Measurements from ENCODE around the gene HCN1. TPM values are rescaled to one million over a fixed set of nuclear protein-coding genes. Genes with fewer than 3 reads are reported as not detected.
"Not testable (repeated sequence)": the region's sequence is repeated elsewhere in the genome, so short reads cannot be mapped to it uniquely, and the experiment has no call there.

Gene HCN1
- total RNA-seq, 1 experiment from 2014 or later: 0.73 TPM

DNA sequence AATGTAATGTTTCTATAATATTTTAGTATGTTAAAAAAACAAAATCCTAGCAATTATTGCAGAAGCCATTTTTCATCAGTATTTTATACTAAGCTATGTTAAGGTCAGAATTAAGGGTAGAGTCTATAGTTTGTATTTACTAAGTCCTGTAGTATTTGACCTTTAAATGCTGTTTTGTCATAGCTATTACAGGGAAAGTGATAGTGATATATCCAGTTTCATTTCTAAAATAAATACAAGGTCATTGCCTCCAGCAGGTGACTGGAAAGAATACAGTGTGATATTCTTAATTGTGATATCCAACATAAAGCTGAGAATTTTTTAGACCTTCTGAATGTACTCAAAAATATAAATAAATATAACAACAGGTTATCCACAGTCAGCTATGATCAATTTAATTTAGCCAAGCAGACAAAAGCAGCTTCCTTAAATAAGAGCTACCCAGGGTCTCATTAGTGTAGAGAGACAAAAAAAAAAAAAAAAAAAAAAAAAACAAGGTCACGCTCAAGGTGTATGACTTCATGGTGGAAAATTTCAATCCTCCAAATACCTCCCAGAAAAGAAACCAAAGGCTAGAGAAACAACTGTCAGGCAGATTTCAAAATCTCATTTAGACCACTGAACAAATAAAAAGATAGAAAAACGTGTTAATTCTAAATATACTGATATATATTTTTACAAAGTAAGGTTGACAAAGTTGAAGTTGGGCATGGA is 278.7 kb downstream of the HCN1 start:
- Histone ChIP-seq H3K36me3 (replicated peaks; ENCODE audit: control insufficient read depth, insufficient read depth, low read length) (no peaks in the 10 kb centered on the region), H3K27me3 (ENCODE audit: control insufficient read depth, insufficient read depth, low read length) (no peaks in the 10 kb centered on the region), H3K4me3 (ENCODE audit: insufficient read depth, low read depth, low read length) (no peak overlapping the region)
- no peak for DNase-seq

DNA sequence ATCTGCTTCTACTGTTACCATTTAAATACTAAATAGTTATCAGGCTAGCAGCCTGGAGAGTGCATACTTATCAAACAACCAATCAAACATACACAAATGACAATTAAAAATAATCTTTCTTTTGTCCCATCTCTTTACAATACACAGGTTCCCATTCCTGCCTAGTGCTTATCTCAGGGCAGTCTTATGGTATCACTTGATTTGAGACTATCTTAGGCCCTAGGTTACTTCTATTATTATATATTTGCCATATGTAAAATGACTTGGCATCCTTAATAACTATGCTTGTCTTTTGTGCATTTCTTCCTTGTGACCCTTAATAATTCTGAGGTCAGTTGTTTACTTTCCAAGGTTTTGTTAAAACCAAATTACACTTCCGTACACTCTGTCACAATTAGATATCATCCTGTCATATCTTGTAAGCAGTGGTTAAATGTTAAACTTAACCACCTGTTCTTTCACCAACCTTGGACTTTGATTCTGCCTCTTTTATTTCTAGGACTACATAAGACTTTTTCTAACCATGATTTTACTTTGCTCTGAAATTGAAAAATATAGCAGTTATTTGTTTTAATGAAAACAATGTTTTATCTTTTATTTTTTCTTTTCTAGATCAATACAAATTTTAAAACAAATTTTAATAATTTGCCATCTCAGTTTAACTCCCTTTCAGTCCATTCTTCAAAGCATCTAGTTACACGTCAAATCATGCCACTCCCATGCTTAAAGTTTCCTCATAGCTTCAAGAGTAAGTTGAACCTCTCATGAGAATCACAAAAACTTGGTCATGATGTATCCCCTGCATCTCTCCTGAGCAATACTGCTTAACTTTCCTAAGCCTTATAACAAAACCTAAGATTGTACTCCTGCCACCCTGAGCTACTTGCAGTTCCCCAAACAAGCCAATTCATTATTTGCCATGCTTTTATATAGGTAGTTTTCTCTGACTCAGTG is 281.3 kb downstream of the HCN1 start:
- Histone ChIP-seq H3K27me3 (ENCODE audit: control insufficient read depth, insufficient read depth, low read length) (no peaks in the 10 kb centered on the region), H3K4me3 (ENCODE audit: insufficient read depth, low read depth, low read length) (no peak overlapping the region), H3K36me3 (replicated peaks; ENCODE audit: control insufficient read depth, insufficient read depth, low read length) (no peaks in the 10 kb centered on the region)
- no peak for DNase-seq

DNA sequence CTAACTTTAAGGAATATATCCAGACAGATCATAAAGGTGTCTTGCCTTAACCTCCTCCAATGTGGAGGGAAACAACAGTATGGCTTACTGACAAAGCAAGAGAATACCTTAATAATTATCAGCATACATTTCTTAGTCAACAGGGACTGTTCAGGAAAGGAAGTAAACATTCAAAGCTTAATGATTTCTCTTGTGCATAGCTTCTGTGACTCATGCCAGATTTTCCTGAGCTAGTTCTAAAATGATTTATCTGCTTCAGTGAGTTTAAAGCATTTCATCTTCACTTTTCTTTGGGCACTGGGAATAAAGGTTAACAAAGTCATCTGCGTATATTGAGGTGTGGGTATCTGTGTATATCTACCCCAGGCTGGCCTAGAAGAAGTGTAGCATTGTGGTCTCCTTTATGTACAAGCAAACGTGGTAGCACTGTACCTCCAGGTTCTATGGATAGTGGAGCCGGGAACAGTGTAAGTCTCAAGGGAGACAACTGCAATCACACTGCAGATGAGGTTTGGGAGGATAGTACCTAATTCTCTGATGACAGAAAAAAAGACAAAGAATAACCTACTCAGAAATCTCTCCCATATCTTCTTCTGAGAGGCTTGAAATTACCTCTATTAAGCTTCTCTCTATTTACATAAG is 284.1 kb downstream of the HCN1 start:
- DNase-seq: no peak
- Histone ChIP-seq H3K4me3 (ENCODE audit: insufficient read depth, low read depth, low read length) (no peak overlapping the region), H3K27me3 (ENCODE audit: control insufficient read depth, insufficient read depth, low read length) (no peaks in the 10 kb centered on the region), H3K36me3 (replicated peaks; ENCODE audit: control insufficient read depth, insufficient read depth, low read length) (no peaks in the 10 kb centered on the region)

DNA sequence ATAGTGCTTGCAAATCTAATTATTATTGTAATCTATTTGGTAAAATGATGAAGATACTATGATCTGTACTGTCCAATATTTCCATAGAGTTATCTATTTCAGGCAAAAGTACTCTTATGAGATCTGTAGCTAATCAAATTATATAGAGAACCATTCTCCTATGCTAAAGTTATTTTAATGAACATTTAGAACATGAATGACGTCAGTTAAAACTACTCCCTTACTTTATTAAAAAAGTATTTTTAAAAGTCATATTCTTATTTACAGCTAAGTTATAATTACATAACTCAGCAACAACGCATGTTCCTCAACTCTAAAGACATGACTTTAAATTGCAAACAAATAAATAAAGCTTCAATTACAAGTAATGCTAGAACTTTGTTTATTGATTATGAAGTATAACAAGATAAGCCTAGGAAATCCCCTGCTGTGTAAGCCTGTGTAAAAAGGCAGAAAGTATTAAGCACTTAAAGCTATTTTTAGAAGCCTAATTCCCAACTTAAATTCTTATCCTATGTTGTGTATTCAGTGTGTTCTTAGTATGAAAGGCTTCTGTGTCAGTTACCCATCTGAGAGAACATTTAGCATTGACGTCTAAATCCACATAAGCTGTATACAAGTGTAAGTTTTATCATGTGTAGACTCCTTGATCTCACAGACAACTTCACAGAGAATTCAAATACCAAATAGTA is 285.7 kb downstream of the HCN1 start:
- Histone ChIP-seq H3K27me3 (ENCODE audit: control insufficient read depth, insufficient read depth, low read length) (no peaks in the 10 kb centered on the region), H3K36me3 (replicated peaks; ENCODE audit: control insufficient read depth, insufficient read depth, low read length) (no peaks in the 10 kb centered on the region), H3K4me3 (ENCODE audit: insufficient read depth, low read depth, low read length) (no peak overlapping the region)
- DNase-seq: no peak

DNA sequence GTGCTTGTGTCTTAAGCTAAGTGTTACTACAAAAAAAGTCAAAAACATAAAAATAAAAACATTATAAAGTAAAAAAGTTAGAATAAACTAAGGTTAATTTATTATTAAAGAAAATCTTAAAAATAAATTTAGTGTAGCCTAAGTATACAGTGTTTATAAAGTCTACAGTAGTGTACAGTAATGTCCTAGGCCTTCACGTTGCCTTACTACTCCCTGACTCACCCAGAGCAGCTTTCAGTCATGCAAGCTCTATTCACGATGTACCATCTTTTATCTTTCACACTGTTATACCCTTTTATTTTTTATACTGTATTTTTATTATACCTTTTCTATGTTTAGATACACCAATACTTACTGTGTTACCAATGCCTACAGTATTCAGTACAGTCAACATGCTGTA is 288.1 kb downstream of the HCN1 start:
- Histone ChIP-seq H3K27me3 (ENCODE audit: control insufficient read depth, insufficient read depth, low read length) (no peaks in the 10 kb centered on the region), H3K4me3 (ENCODE audit: insufficient read depth, low read depth, low read length) (no peak overlapping the region), H3K36me3 (replicated peaks; ENCODE audit: control insufficient read depth, insufficient read depth, low read length) (no peaks in the 10 kb centered on the region)
- no peak for DNase-seq

DNA sequence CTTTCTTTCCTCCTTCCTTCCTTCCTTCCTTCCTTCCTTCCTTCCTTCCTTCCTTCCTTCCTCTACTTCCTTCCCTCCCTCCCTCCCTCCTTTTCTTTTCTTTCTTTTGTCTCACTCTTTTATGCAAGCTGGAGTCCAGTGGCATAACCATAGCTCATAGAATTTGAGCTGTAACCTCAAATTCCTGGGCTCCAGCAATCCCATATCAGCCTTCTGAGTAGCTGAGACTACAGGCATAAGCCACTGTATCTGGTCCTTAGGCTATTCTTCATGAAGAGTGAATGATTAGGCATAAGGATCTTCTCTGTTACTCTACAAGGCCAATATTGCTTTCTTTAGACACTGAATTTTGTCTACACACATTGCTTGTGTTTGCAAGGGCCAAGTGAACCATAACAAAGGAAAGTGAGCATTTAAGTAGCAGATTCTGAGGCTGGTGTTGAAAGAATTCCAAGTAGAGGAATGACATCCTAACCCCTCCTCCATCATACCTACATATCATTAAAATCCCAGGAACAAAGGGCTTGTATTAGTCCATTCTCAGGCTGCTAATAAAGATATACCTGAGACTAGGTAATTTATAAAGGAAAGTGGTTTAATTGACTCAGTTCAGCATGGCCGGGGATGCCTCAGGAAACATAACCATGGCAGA is 293.2 kb downstream of the HCN1 start:
- no peaks in the 10 kb centered on the region for H3K27me3 ChIP-seq (ENCODE audit: control insufficient read depth, insufficient read depth, low read length)
- no peak overlapping the region for H3K4me3 ChIP-seq (ENCODE audit: insufficient read depth, low read depth, low read length)
- DNase-seq: no peak
- no peaks in the 10 kb centered on the region for H3K36me3 ChIP-seq (replicated peaks; ENCODE audit: control insufficient read depth, insufficient read depth, low read length)

DNA sequence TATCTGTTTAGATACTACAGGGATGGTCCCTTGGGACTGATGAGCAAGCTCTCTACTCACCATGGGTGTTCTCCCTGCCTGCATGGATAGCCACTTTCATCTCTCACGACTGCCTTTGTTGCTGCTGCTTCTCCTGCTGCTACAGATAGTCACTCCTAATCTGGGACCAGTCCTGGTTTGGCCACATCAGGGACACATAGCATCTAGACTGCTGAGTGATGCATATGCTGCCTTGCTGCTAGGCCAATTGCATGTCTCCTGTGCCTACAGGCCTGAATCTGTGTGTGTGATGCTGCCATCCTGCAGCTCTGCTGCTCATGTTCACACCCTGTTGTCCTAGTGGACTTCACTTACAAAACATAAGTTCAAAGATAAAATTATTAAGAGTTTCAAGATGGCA is 297.1 kb downstream of the HCN1 start:
- DNase-seq: no peak
- Histone ChIP-seq H3K4me3 (ENCODE audit: insufficient read depth, low read depth, low read length) (no peak overlapping the region), H3K36me3 (replicated peaks; ENCODE audit: control insufficient read depth, insufficient read depth, low read length) (no peaks in the 10 kb centered on the region), H3K27me3 (ENCODE audit: control insufficient read depth, insufficient read depth, low read length) (no peaks in the 10 kb centered on the region)

DNA sequence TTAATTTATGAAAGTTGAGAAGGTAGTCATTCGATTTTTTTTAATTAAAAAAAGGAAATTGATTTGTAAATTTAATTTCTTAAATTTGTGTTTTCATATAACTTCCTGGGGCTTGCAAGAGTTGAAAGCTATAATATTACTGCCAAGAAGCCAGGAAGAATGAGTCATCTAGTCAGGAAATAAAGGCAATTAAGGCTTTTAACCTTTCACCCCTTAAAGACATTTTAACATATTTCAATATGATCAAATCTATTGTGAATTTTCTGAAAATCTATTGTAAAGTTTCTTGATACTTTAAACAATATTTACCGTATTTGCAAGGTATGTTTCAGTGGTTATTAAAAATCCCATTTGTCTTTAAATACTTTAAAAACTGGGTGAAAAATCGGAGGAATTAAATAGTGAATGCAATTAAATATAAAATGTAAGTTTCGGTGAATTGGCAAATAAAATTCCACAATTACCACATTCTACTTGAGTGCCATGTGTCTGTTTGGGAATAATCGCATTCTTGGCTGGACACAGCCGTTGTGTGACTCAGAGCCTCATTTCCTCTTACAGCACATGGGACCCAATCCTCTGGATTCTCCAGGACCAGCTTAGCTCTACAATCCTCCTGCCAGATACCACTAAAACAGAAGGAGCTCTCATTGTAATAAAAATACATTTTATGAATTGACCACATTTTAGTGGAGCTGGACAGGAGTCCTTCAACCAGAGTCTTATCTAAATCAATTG is 310.7 kb downstream of the HCN1 start:
- no peaks in the 10 kb centered on the region for H3K36me3 ChIP-seq (replicated peaks; ENCODE audit: control insufficient read depth, insufficient read depth, low read length)
- no peak for DNase-seq
- no peak overlapping the region for H3K4me3 ChIP-seq (ENCODE audit: insufficient read depth, low read depth, low read length)
- H3K27me3 ChIP-seq (ENCODE audit: control insufficient read depth, insufficient read depth, low read length): no peaks in the 10 kb centered on the region

DNA sequence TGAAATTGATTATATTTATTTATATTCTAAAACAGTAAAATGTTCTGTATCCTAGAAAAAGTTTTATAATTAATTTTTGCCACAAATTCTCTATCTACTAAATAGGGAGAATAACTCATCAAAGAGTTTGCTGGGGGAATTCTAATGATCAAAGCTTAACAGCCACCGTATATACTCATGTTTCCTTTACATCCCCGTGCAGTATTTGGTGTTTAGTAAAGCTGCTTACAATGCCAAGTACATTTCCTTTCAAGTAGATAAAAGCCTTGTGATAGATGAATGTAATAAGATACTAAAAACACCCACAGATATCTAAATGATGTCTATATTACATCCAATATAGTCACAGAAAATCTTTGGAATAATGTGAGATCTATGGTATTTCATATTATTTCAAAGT is 312.2 kb downstream of the HCN1 start:
- H3K36me3 ChIP-seq (replicated peaks; ENCODE audit: control insufficient read depth, insufficient read depth, low read length): no peaks in the 10 kb centered on the region
- H3K27me3 ChIP-seq (ENCODE audit: control insufficient read depth, insufficient read depth, low read length): no peaks in the 10 kb centered on the region
- DNase-seq: no peak
- H3K4me3 ChIP-seq (ENCODE audit: insufficient read depth, low read depth, low read length): no peak overlapping the region

DNA sequence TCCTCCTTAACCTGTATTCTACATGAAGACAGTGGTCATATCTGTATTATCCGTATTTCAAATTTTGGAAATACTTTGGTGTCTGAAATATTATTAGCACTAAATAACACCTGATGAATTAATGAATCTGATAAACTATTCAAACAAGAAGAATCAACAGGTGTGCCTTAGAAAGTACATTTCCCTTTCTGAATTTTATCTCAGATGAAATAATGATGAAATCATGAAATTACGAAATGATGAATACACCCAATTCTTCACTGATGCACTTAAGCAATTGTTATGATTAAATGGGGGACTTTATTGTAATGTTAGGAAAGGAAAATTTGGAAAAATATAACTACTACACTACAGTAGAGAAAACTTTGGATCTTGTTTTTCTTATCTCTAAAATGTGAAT is 313.6 kb downstream of the HCN1 start:
- H3K36me3 ChIP-seq (replicated peaks; ENCODE audit: control insufficient read depth, insufficient read depth, low read length): no peaks in the 10 kb centered on the region
- DNase-seq: no peak
- H3K27me3 ChIP-seq (ENCODE audit: control insufficient read depth, insufficient read depth, low read length): no peaks in the 10 kb centered on the region
- H3K4me3 ChIP-seq (ENCODE audit: insufficient read depth, low read depth, low read length): no peak overlapping the region

DNA sequence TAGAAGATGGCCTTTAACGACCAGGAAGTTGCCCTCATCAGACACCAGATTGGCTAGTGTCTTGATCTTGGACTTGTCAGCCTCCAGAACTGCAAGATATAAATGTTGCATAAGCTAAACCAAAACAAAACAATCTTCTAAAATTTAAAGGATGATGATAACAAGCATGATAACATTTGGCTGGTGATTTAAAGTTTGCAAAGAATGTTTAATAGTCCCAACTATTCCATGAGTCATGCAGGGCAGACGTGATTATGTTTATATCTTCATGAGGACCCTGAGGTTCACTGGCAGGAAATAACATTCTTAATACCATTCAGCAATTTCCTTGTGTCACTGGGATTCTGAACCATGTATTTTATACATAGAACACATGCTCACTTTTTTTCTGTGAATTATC is 319.8 kb downstream of the HCN1 start:
- H3K27me3 ChIP-seq (ENCODE audit: control insufficient read depth, insufficient read depth, low read length): no peaks in the 10 kb centered on the region
- no peaks in the 10 kb centered on the region for H3K36me3 ChIP-seq (replicated peaks; ENCODE audit: control insufficient read depth, insufficient read depth, low read length)
- DNase-seq: no peak
- no peak overlapping the region for H3K4me3 ChIP-seq (ENCODE audit: insufficient read depth, low read depth, low read length)

DNA sequence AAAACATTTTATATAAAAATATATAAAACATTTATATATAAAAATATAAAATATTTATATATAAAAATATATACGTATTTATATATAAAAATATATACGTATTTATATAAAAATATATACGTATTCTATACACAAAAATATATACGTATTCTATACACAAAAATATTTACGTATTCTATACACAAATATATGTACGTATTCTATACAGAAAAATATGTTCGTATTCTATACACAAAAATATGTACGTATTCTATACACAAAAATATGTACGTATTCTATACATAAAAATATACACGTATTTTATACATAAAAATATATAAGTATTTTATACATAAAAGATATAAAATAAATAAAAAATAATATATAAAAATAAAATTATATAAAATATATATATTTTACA is 323.6 kb downstream of the HCN1 start:
- H3K4me3 ChIP-seq (ENCODE audit: insufficient read depth, low read depth, low read length): no peak overlapping the region
- no peak for DNase-seq
- H3K36me3 ChIP-seq (replicated peaks; ENCODE audit: control insufficient read depth, insufficient read depth, low read length): no peaks in the 10 kb centered on the region
- no peaks in the 10 kb centered on the region for H3K27me3 ChIP-seq (ENCODE audit: control insufficient read depth, insufficient read depth, low read length)

DNA sequence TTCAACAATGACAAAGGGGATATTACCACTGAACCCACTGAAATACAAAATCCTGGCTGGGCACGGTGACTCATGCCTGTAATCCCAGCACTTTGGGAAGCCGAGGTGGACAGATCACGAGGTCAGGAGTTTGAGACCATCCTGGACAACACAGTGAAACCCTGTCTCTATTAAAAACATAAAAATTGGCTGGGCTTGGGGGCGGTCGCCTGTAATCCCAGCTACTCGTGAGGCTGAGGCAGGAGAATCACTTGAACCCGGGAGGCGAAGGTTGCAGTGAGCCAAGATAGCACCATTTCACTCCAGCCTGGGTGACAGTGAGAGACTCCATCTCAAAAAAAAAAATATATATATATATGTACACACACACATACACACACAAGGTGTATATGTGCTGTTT is 324.8 kb downstream of the HCN1 start:
- H3K4me3 ChIP-seq (ENCODE audit: insufficient read depth, low read depth, low read length); DNase-seq; H3K36me3 ChIP-seq (replicated peaks; ENCODE audit: control insufficient read depth, insufficient read depth, low read length); H3K27me3 ChIP-seq (ENCODE audit: control insufficient read depth, insufficient read depth, low read length): not testable (repeated sequence)
